IMR-90 (cell line): ENCODE measurements around the gene TLK2. TPM values are rescaled to one million over a fixed set of nuclear protein-coding genes. Genes with fewer than 3 reads are reported as not detected.
"Not testable (repeated sequence)": the region's sequence is repeated elsewhere in the genome, so short reads cannot be mapped to it uniquely, and the experiment has no call there.

Source experiments
- ATAC-seq: fragments of 200-7000 bp; cut with Tn5 transposase; 2 replicates; pipeline ENCODE4 v1.9.1; 2020; ENCODE audit warnings: low read depth, mild to moderate bottlenecking, moderate library complexity
- BruUV-seq: library from RNA; stranded (reverse); fragments of 400-500 nt; replicated peaks from 2 replicates; lab custom pipeline; 2021; lab: Mats Ljungman, UMichigan
- CTCF ChIA-PET: fragments of 300-600 bp; formaldehyde crosslinking; extraction: SDS; loops from one replicate; lab custom pipeline; 2021; ENCODE audit warnings: antibody characterized with exemption; lab: Yijun Ruan, JAX
- POLR2A ChIA-PET: fragments of 300-600 bp; sonication (Branson Sonifier 250); formaldehyde crosslinking; loops from one replicate; lab custom pipeline; 2022; ENCODE audit warnings: antibody characterized with exemption; ENCODE audit not compliant: unreplicated experiment; lab: Charles Lee
- DNase-seq: peaks from one replicate; pipeline ENCODE4 v3.0.0; 2013
- H2AFZ ChIP-seq: replicated peaks from 2 replicates; pipeline ENCODE3; 2013; ENCODE audit warnings: low read length, mild to moderate bottlenecking; ENCODE audit not compliant: poor library complexity
- H2AK5ac ChIP-seq: 2 replicates; pipeline ENCODE4 v1.6.1; 2013; ENCODE audit warnings: low read depth, low read length, inconsistent platforms
- H2AK9ac ChIP-seq: replicated peaks from 2 replicates; pipeline ENCODE3; 2013; ENCODE audit warnings: mild to moderate bottlenecking, low read depth, low read length, moderate library complexity; ENCODE audit not compliant: poor library complexity
- H2BK120ac ChIP-seq: 2 replicates; pipeline ENCODE4 v1.6.1; 2013; ENCODE audit warnings: low read depth, low read length, inconsistent platforms
- H2BK15ac ChIP-seq: 3 replicates; pipeline ENCODE4 v1.6.1; 2013; ENCODE audit warnings: low read depth, low read length, inconsistent platforms
- H2BK20ac ChIP-seq: 2 replicates; pipeline ENCODE4 v1.6.1; 2013; ENCODE audit warnings: low read depth, mild to moderate bottlenecking, inconsistent platforms, low read length, moderate library complexity
- H2BK5ac ChIP-seq: 2 replicates; pipeline ENCODE4 v1.6.1; 2013; ENCODE audit warnings: mild to moderate bottlenecking, low read depth, low read length, inconsistent platforms; ENCODE audit not compliant: poor library complexity, severe bottlenecking
- H3K14ac ChIP-seq: replicated peaks from 2 replicates; pipeline ENCODE4 v1.6.1; 2013; ENCODE audit warnings: low read depth, low read length, inconsistent platforms
- H3K18ac ChIP-seq: 2 replicates; pipeline ENCODE4 v1.6.1; 2013; ENCODE audit warnings: low read depth, low read length, control low read depth
- H3K23ac ChIP-seq: 2 replicates; pipeline ENCODE4 v1.6.1; 2013; ENCODE audit warnings: low read depth, low read length, inconsistent platforms
- H3K27ac ChIP-seq: 2 replicates; pipeline ENCODE4 v1.5.1; 2013; ENCODE audit warnings: mild to moderate bottlenecking, control low read depth, low read length; ENCODE audit not compliant: insufficient read depth
- H3K27me3 ChIP-seq: 2 replicates; pipeline ENCODE4 v1.6.1; 2013; ENCODE audit warnings: low read length; ENCODE audit not compliant: control insufficient read depth, insufficient read depth
- H3K36me3 ChIP-seq: 2 replicates; pipeline ENCODE4 v1.6.1; 2013; ENCODE audit warnings: low read length, mixed read lengths; ENCODE audit not compliant: control insufficient read depth, insufficient read depth
- H3K4ac ChIP-seq: 2 replicates; pipeline ENCODE4 v1.6.1; 2013; ENCODE audit warnings: low read depth, low read length, inconsistent platforms
- H3K4me1 ChIP-seq: 2 replicates; pipeline ENCODE4 v1.6.1; 2013; ENCODE audit warnings: low read length, mixed read lengths; ENCODE audit not compliant: control insufficient read depth, insufficient read depth
- H3K4me2 ChIP-seq: 2 replicates; pipeline ENCODE4 v1.6.1; 2013; ENCODE audit warnings: low read depth, mild to moderate bottlenecking, control low read depth, low read length, moderate library complexity
- H3K4me3 ChIP-seq: 2 replicates; pipeline ENCODE4 v1.5.1; 2013; ENCODE audit warnings: low read depth, mild to moderate bottlenecking, control low read depth, low read length, moderate library complexity; ENCODE audit not compliant: insufficient read depth
- H3K56ac ChIP-seq: 2 replicates; pipeline ENCODE4 v1.6.1; 2013; ENCODE audit warnings: low read length, inconsistent platforms; ENCODE audit not compliant: insufficient read depth; ENCODE audit errors: extremely low read depth
- H3K79me1 ChIP-seq, 2 experiments: 2 replicates each; pipeline ENCODE4 v1.6.1; 2013; ENCODE audit warnings: low read length in 2 of 2, inconsistent platforms in 1 of 2, low read depth in 1 of 2
- H3K9ac ChIP-seq: 2 replicates; pipeline ENCODE4 v1.6.1; 2013; ENCODE audit warnings: low read depth, low read length, control low read depth
- H3K9me1 ChIP-seq: 2 replicates; pipeline ENCODE4 v1.6.1; 2013; ENCODE audit warnings: low read length, inconsistent platforms; ENCODE audit not compliant: insufficient read depth
- H3K9me3 ChIP-seq: 2 replicates; pipeline ENCODE4 v1.6.1; 2013; ENCODE audit warnings: low read length; ENCODE audit not compliant: control insufficient read depth, insufficient read depth
- H4K20me1 ChIP-seq: 2 replicates; pipeline ENCODE4 v1.6.1; 2013; ENCODE audit warnings: low read length, inconsistent platforms; ENCODE audit not compliant: insufficient read depth
- H4K5ac ChIP-seq: 2 replicates; pipeline ENCODE4 v1.6.1; 2013; ENCODE audit warnings: mild to moderate bottlenecking, low read depth, low read length, control low read depth
- H4K8ac ChIP-seq, 2 experiments: 2 replicates each; pipeline ENCODE4 v1.6.1; 2013; ENCODE audit warnings: low read depth in 2 of 2, low read length in 2 of 2, control low read depth in 1 of 2, inconsistent platforms in 1 of 2
- H4K91ac ChIP-seq: 2 replicates; pipeline ENCODE4 v1.6.1; 2013; ENCODE audit warnings: low read depth, low read length, inconsistent platforms; ENCODE audit not compliant: insufficient read depth
- WGBS, 2 experiments: methylation state at CpG; one replicate each; pipeline versions ENCODE4 v1.1.5 to v1.1.7; 2013; ENCODE audit warnings: missing lambda C conversion rate in 2 of 2; ENCODE audit not compliant: insufficient read length in 1 of 2; ENCODE audit errors: extremely low coverage in 2 of 2; 5-methylcytosine and 5-hydroxymethylcytosine counted together
- dilution Hi-C: fragments of 300-500 bp; cut with HindIII; formaldehyde crosslinking; loops from one replicate; pipeline ENCODE4 v1.14.3; 2018; ENCODE audit warnings: low sequenced_read_pairs; ENCODE audit not compliant: unreplicated experiment
- in situ Hi-C: fragments of 300-500 bp; cut with MboI; formaldehyde crosslinking; loops from 3 replicates; pipeline ENCODE4 v1.14.3; 2019; ENCODE audit warnings: low sequenced_read_pairs, inconsistent platforms, mixed read lengths
- intact Hi-C: fragments of 100-400 bp; cut with micrococcal nuclease; formaldehyde crosslinking; loops from 2 replicates; pipeline ENCODE4 v1.10.0; 2022
- polyA plus RNA-seq, 3 experiments: library from polyadenylated mRNA; depleted of rRNA; stranded (reverse); fragments of >200 nt; gene quantifications; 2 replicates each; pipeline ENCODE4 v1.2.3, GENCODE V29; 2012; ENCODE audit warnings: low replicate concordance in 1 of 3
- total RNA-seq: library from RNA; depleted of rRNA; stranded (reverse); fragments of >200 nt; gene quantifications from 2 replicates; pipeline ENCODE4 v1.2.3, GENCODE V29; 2012

The TLK2 gene
- total and polyA plus RNA-seq, 2 of the 4 experiments (the other 2 are of a cell fraction) = 35.7 to 39.4 TPM

DNA sequence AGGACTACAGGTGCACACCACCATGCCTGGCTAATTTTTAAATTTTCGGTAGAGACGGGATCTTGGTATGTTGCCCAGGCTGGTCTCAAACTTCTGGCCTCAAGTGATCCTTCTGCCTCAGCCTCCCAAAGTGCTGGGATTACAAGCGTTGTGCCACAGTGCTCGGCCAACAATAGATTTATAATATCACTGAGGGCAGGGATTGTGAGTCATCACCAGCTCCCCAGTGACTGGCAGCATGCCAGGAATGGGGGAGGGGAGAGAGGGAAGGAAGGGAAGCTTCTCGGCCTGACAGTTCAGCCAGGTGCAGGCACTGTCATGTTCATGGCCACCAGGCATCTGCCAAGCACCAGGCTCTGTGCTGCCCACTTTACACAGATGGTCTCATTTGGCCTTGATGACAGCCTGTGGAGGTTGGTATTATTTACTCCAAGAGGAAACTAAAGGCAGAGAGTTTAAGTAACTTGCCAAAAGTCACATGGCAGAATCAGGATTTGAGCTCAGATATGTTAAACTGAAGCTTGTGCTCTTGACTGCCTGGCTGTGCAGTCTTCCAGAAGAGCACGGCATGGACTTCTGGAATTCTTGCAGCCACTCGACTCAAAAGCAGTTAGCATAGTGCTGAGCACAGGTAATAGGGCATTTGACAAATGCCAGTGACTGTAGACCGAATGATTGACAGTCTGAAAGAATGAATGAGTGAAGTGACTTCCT lies 7.8 kb upstream of the TLK2 start:
- H3K9me1 ChIP-seq, H3K27ac ChIP-seq, H2AK9ac ChIP-seq, BruUV-seq, H4K20me1 ChIP-seq, H2BK20ac ChIP-seq, dilution Hi-C loops, H4K8ac ChIP-seq, H3K4me3 ChIP-seq, intact Hi-C loops, H3K36me3 ChIP-seq, H3K4me2 ChIP-seq, H4K91ac ChIP-seq, POLR2A ChIA-PET, H3K4me1 ChIP-seq, H2BK5ac ChIP-seq, H3K9ac ChIP-seq, H4K5ac ChIP-seq, H3K18ac ChIP-seq, H3K14ac ChIP-seq, H3K79me1 ChIP-seq, H2AK5ac ChIP-seq, H2BK120ac ChIP-seq, in situ Hi-C loops, H3K56ac ChIP-seq, H2AFZ ChIP-seq, H2BK15ac ChIP-seq, H3K9me3 ChIP-seq, H3K23ac ChIP-seq, H3K4ac ChIP-seq, H3K27me3 ChIP-seq: not testable (repeated sequence)
- DNase-seq (peak; percentile 53), ATAC-seq (peak; percentile 68)
- CTCF ChIA-PET = interaction anchor here (0.6 kb wide), 1 partner anchor 64 kb away, joined by 3 read pairs; no protein-coding TSS in a partner anchor
- no CpG with 5 or more reads among the region's 8 CpGs for WGBS, 2 experiments

GRCh38 chr17:62471380-62471880 lies 7.2 kb upstream of the TLK2 start:
- H2BK15ac ChIP-seq, dilution Hi-C loops, intact Hi-C loops: not testable (repeated sequence)

More at GRCh38 chr17:62471380-62471880, 7.2 kb upstream of the TLK2 start:
- H2AFZ ChIP-seq, H2BK5ac ChIP-seq, H3K18ac ChIP-seq, H2AK5ac ChIP-seq, H3K36me3 ChIP-seq, H3K9me3 ChIP-seq, H3K4me1 ChIP-seq, H4K8ac ChIP-seq, H3K27ac ChIP-seq, H3K4ac ChIP-seq, BruUV-seq, H3K56ac ChIP-seq, H4K20me1 ChIP-seq, H3K14ac ChIP-seq, H3K23ac ChIP-seq, in situ Hi-C loops, H2BK120ac ChIP-seq, H4K91ac ChIP-seq, H2AK9ac ChIP-seq, H3K27me3 ChIP-seq, H3K4me2 ChIP-seq, H3K9ac ChIP-seq, H3K9me1 ChIP-seq, H3K79me1 ChIP-seq, H4K5ac ChIP-seq, DNase-seq, H2BK20ac ChIP-seq, H3K4me3 ChIP-seq, POLR2A ChIA-PET: not testable (repeated sequence)
- WGBS, 2 experiments = no CpG with 5 or more reads among the region's 9 CpGs
- ATAC-seq = peak; percentile 8; the same call in 1 of the 2 replicates
- CTCF ChIA-PET = interaction anchor here (0.6 kb wide), 1 partner anchor 65 kb away, joined by 3 read pairs; no protein-coding TSS in a partner anchor
